ENCODE measurements around the gene FAM163B. TPM values are rescaled to one million over a fixed set of nuclear protein-coding genes. Genes with fewer than 3 reads are reported as not detected.

FAM163B gene
- total RNA-seq, 4 donors from 2014 or later, result not detected

GRCh38 chr9:133607976-133608375 is 1.2 kb downstream of the FAM163B start:
- no peaks in the 10 kb centered on the region for H3K9me3 ChIP-seq
- no peak overlapping the region for H3K27ac ChIP-seq
- peaks cover 0 to 4% of the 10 kb centered on the region in 2 donors for H3K27me3 ChIP-seq
- no peak overlapping the region for H3K4me3 ChIP-seq
- DNase-seq, result no peak
- no peaks in the 10 kb centered on the region for H3K4me1 ChIP-seq
- no peaks in the 10 kb centered on the region for H3K36me3 ChIP-seq
- no peak for TF ChIP-seq POLR2A (IDR thresholded peaks at IDR 0.05)
- no peak for TF ChIP-seq CTCF (IDR thresholded peaks at IDR 0.05)

- DNase-seq, result no peak
- H3K27me3 ChIP-seq, result peaks cover 0 to 4% of the 10 kb centered on the region in 2 donors
- no peaks in the 10 kb centered on the region for H3K4me1 ChIP-seq
- H3K4me3 ChIP-seq, result no peak overlapping the region
- H3K27ac ChIP-seq, result no peak overlapping the region
- H3K36me3 ChIP-seq, result no peaks in the 10 kb centered on the region
- no peaks in the 10 kb centered on the region for H3K9me3 ChIP-seq
- no peak for TF ChIP-seq POLR2A (IDR thresholded peaks at IDR 0.05)
- no peak for TF ChIP-seq CTCF (IDR thresholded peaks at IDR 0.05)
Observed at GRCh38 chr9:133607381-133607780, 1.8 kb downstream of the FAM163B start.

GRCh38 chr9:133606708-133607025 is 2.5 kb downstream of the FAM163B start:
- H3K36me3 ChIP-seq, result no peaks in the 10 kb centered on the region
- peaks cover 0 to 4% of the 10 kb centered on the region in 2 donors for H3K27me3 ChIP-seq
- no peaks in the 10 kb centered on the region for H3K9me3 ChIP-seq
- TF ChIP-seq POLR2A (IDR thresholded peaks at IDR 0.05) (no peak), CTCF (IDR thresholded peaks at IDR 0.05) (no peak)
- DNase-seq, result no peak
- H3K4me3 ChIP-seq, result no peak overlapping the region
- no peak overlapping the region for H3K27ac ChIP-seq
- no peaks in the 10 kb centered on the region for H3K4me1 ChIP-seq

- TF ChIP-seq CTCF (IDR thresholded peaks at IDR 0.05), result no peak
- no peak for TF ChIP-seq POLR2A (IDR thresholded peaks at IDR 0.05)
- no peaks in the 10 kb centered on the region for H3K9me3 ChIP-seq
- no peak overlapping the region for H3K27ac ChIP-seq
- H3K4me3 ChIP-seq, result no peak overlapping the region
- no peaks in the 10 kb centered on the region for H3K4me1 ChIP-seq
- no peak for DNase-seq
- H3K36me3 ChIP-seq, result no peaks in the 10 kb centered on the region
- H3K27me3 ChIP-seq, result peaks cover 0 to 4% of the 10 kb centered on the region in 2 donors
Observed at GRCh38 chr9:133605856-133606707, 3.1 kb downstream of the FAM163B start.

GRCh38 chr9:133605446-133605845 is 3.7 kb downstream of the FAM163B start:
- Histone ChIP-seq H3K4me3 (no peak overlapping the region), H3K36me3 (no peaks in the 10 kb centered on the region), H3K27me3 (peaks cover 0 to 4% of the 10 kb centered on the region in 2 donors), H3K27ac (no peak overlapping the region), H3K9me3 (no peaks in the 10 kb centered on the region), H3K4me1 (no peaks in the 10 kb centered on the region)
- TF ChIP-seq CTCF (IDR thresholded peaks at IDR 0.05) (no peak), POLR2A (IDR thresholded peaks at IDR 0.05) (no peak)
- no peak for DNase-seq
